Colon (tissue), 2 donors: Measurements from ENCODE around the gene FNDC7.
"Not testable (repeated sequence)": the region's sequence is repeated elsewhere in the genome, so short reads cannot be mapped to it uniquely, and the experiment has no call there.

Source experiments
- FAIRE-seq: peaks from 2 replicates; lab custom pipeline; 2012; peaks lifted over from hg19 to GRCh38; lab: Jason Lieb, UNC
- donor health status: control.
- donor health status: control.

The FNDC7 gene

DNA sequence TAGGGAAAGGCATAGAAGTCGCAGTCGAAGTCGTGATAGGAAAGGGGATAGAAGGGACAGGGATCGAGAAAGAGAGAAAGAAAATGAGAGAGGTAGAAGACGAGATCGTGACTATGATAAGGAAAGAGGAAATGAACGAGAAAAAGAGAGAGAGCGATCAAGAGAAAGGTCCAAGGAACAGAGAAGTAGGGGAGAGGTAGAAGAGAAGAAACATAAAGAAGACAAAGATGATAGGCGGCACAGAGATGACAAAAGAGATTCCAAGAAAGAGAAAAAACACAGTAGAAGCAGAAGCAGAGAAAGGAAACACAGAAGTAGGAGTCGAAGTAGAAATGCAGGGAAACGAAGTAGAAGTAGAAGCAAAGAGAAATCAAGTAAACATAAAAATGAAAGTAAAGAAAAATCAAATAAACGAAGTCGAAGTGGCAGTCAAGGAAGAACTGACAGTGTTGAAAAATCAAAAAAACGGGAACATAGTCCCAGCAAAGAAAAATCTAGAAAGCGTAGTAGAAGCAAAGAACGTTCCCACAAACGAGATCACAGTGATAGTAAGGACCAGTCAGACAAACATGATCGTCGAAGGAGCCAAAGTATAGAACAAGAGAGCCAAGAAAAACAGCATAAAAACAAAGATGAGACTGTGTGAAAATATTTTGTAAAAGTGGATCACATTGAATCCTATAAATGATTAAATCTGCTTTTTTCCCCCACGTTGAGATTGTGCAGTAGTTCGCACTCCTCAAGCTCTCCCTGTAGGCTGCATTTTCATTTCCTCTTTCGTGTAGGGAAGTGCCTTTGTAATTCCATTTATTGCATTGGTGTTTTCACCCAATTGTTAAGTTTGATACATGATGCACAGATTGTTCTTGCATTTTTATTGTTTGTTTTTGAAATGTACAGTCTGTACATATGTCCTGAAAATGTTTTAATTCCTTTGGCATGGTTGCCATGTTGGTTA, 13.1 kb upstream of the FNDC7 start:
- no peak for FAIRE-seq

GRCh38 chr1:108701176-108701849, 11.4 kb upstream of the FNDC7 start:
- FAIRE-seq = no peak

DNA sequence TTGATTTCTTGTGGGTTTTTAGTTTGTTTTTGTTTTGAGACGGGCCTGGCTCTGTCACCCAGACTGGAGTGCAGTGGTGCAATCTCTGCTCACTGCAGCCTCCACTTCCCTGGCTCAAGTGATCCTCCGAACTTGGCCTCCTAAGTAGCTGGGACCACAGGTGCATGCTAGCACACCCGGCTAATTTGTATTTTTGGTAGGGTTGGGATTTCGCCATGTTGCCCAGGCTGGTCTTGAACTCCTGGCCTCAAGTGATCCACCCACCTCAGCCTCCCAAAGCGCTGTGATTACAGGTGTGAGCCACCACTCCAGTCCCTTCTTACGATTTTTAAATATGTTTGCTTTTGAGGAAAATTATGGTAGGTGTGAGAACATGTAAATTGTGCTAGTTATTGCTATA, 10.6 kb upstream of the FNDC7 start:
- not testable (repeated sequence) for FAIRE-seq

GRCh38 chr1:108703939-108704338, 8.8 kb upstream of the FNDC7 start:
- no peak for FAIRE-seq

DNA sequence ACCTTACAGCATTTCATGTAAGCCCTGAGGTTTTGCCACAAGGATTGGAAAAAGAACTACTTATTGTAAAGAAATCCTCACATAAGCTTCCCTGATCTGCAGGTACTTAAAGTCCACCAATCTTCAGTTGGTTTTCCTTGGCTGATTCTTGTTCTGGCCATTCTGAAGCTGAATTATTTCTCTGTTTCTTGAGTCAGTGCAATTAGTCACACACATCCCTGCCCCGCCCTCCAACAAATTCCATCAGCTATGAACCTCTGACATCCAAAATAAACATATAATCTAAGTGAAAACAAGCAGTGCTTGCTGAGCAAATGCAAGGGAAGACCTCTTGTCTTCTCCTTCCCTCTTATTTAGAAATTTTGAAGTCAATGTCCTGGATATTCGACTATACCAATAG, 8.2 kb upstream of the FNDC7 start:
- FAIRE-seq = no peak

- no peak for FAIRE-seq
These were observed 6.1 kb upstream of the FNDC7 start for GRCh38 chr1:108706643-108707042.

DNA sequence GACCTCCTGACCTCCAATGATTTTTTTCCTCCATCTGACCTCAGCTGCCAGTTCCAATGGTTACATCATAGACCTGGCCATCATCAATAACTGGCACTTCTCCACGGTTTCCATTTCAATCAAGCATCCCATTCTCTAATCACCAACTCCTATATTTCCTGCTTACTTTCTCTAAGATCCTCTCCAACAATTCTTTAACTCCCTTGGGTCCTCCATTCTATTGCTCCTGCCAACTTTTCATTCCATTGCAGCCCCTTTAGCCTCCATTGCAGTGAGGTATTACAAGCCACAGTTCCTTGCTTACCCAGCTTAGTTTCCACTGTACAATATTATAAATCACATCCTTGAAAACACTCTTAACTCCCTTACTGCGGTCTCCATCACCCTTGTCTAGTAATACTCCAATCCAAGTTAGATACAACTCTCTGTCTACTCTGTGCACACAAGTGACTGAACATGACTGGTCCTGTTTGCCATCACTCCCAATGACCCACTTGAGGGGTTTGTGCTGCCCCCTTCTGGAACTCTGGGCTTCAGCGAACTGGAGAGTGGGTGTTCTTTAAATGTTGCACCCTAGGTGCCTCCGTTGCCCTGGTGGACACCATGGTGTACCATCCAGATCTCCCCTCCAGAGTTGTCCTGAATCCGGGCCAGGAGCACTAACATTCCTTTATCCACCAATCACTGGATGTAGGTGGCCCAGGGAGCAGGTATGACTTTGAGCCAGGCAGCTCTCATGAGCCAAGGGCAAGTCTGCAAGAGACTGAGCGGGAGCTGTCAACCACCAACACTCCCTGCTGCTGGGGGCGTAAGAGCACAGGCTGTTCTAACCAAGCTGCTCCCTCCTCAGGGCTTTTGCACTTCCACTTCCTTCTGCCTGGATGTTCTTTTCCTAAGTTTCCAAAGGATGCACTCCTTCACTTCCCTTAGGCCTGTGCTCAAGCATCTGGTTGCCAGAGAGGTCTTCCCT, 3.7 kb upstream of the FNDC7 start:
- FAIRE-seq = no peak

GRCh38 chr1:108715932-108716331, 3.2 kb downstream of the FNDC7 start:
- FAIRE-seq = no peak

GRCh38 chr1:108716437-108717230, 3.9 kb downstream of the FNDC7 start:
- FAIRE-seq = no peak

GRCh38 chr1:108717774-108718316, 5.1 kb downstream of the FNDC7 start:
- FAIRE-seq = no peak

- no peak for FAIRE-seq
These were observed 6.4 kb downstream of the FNDC7 start for GRCh38 chr1:108718927-108719655.

- no peak for FAIRE-seq
These were observed 7.1 kb downstream of the FNDC7 start for GRCh38 chr1:108719656-108720435.

- no peak for FAIRE-seq
These were observed 9.6 kb downstream of the FNDC7 start for GRCh38 chr1:108722292-108722691.

DNA sequence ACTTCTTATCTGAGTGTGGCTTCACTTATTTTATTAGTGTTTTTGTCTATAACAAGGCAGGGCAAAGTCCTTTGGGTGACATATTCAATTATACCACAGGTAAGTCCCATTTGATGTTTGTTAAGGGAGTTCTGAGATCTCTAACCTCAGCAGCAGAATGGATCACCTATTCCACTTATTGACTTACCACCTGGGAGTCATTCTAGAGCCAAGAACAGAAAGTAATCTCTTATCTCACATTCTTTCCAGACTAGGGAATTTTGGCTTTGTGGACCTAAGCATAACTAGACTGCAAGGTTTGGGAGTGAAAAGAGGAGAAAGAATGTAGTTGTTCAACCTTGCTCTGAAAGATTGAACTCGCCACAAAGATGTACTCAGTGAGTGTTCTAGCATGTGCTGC, 13.2 kb downstream of the FNDC7 start:
- no peak for FAIRE-seq

DNA sequence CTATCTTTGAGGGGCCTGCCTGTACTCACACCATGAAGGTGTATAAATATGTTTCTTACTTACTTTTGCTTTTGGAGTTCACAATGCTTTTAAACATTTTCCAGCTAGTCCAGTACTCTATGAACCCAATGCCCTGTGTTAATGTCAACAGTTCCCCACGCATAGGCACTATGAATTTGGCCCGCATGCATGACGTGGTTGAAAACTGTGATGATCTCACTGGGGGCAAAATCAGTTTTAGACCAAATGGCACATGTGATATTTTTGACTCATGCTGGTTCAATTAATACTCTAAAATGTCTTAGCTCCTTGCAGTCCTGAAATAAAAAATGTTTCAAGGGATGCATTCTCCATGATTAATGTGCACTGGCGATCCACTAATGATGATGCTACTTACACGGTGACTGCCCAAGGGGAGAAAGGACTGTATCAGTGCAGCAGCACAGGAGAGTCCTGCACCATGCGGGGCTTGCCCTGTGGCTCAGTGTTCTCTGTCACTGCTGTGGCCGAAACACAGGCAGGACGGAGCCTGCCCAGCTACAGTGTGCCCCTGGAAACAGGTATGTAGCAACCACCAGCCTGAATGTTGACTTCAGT, 15.7 kb downstream of the FNDC7 start:
- FAIRE-seq = no peak

DNA sequence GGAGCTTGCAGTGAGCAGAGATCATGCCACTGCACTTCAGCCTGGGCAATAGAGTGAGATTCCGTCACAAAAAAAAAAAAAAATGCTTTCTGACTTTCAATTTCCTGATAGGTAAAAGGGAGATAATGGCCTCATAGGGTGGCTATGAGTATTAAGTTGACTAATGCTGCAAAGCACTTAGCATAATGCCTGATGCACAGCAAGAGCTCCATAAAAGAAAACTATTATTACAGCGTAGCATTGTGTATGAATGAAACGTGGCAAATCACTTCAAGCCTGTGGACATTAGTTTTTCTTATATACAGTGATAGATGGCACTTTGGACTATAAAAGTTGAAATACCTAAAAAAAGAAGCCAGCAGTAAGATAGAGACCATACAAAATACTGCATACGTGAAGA, 16.8 kb downstream of the FNDC7 start:
- no peak for FAIRE-seq

- FAIRE-seq = no peak
These were observed 19.7 kb downstream of the FNDC7 start for GRCh38 chr1:108732398-108732797.

DNA sequence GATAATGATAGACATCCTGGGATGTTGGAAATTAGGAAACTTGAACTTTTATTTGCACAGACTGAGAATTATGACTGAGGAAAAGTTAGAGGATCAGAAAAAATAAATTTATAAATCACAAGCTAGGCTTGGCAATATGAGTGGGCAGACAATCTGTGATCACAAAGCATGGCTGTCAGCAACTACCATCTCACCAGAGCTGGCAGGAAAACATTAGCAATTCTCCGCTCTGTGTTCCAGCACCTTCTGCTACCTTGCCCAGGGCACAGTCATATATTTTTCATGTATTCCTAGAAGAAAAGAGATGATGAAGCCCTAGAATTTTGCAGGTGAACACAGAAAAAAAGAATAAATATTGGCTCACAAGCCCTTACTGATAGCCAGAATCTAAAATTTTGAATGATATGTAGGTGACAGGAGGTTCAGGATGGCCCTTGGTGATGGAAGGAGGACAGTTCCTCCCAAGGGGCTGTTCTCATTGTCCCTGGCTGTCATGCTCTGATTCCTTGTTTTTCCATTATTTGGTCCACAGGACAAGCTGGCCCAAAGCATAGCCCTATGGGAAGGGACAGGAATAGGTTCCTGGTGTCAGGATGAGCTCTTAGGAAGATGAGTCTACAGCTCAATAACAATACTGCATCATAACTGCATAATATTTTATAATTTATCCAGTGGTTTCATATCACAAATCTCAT, 21.6 kb downstream of the FNDC7 start:
- no peak for FAIRE-seq

- FAIRE-seq = no peak
These were observed 29.5 kb downstream of the FNDC7 start for GRCh38 chr1:108742253-108742652.
